Ascending aorta (tissue), 2 donors: Measurements from ENCODE around the gene ECE2. TPM values are rescaled to one million over a fixed set of nuclear protein-coding genes. Genes with fewer than 3 reads are reported as not detected.
"Not testable (repeated sequence)": the region's sequence is repeated elsewhere in the genome, so short reads cannot be mapped to it uniquely, and the experiment has no call there.

Source experiments
- DNase-seq, 2 donors: peaks; one replicate each; pipeline ENCODE4 v3.0.0-alpha.2; 2019; ENCODE audit warnings: low spot score in 2 of 2
- H3K27ac ChIP-seq, 2 donors: fragments of 200-600 bp; sonication (generic); one replicate each; pipeline ENCODE4 v1.5.1; 2016 to 2017; ENCODE audit warnings: mild to moderate bottlenecking in 1 of 2
- H3K27me3 ChIP-seq: fragments of 200-600 bp; sonication (generic); one replicate; pipeline ENCODE4 v1.5.1; 2017
- H3K36me3 ChIP-seq, 2 donors: fragments of 200-600 bp; sonication (generic); one replicate each; pipeline ENCODE4 v1.5.1; 2016
- H3K4me1 ChIP-seq, 2 donors: fragments of 200-600 bp; sonication (generic); one replicate each; pipeline ENCODE4 v1.5.1; 2016 to 2017; ENCODE audit warnings: mild to moderate bottlenecking in 1 of 2
- H3K4me3 ChIP-seq, 2 donors: fragments of 200-600 bp; sonication (generic); one replicate each; pipeline ENCODE4 v1.5.1; 2016 to 2017; ENCODE audit warnings: mild to moderate bottlenecking in 1 of 2
- H3K9me3 ChIP-seq, 2 donors: fragments of 200-600 bp; sonication (generic); one replicate each; pipeline ENCODE4 v1.5.1; 2016
- CTCF ChIP-seq, 3 experiments: fragments of 200-600 bp in 2 of 3; fragments of 450-650 bp in 1 of 3; sonication (generic) in 2 of 3; IDR thresholded peaks; one replicate each; pipeline ENCODE4 v1.5.1; 2016 to 2019; ENCODE audit warnings: antibody characterized with exemption in 3 of 3, mild to moderate bottlenecking in 1 of 3, moderate library complexity in 1 of 3
- intact Hi-C: fragments of 100-400 bp; cut with DNase I; formaldehyde crosslinking; loops from one replicate; pipeline ENCODE4 v1.15.1; 2023
- total RNA-seq: library from RNA; depleted of rRNA; stranded (reverse); fragments of >200 nt; gene quantifications from one replicate; pipeline ENCODE4 v1.1.0, GENCODE V29; 2016

ECE2 gene
- total RNA-seq, 1 donor from 2014 or later: not detected

DNA sequence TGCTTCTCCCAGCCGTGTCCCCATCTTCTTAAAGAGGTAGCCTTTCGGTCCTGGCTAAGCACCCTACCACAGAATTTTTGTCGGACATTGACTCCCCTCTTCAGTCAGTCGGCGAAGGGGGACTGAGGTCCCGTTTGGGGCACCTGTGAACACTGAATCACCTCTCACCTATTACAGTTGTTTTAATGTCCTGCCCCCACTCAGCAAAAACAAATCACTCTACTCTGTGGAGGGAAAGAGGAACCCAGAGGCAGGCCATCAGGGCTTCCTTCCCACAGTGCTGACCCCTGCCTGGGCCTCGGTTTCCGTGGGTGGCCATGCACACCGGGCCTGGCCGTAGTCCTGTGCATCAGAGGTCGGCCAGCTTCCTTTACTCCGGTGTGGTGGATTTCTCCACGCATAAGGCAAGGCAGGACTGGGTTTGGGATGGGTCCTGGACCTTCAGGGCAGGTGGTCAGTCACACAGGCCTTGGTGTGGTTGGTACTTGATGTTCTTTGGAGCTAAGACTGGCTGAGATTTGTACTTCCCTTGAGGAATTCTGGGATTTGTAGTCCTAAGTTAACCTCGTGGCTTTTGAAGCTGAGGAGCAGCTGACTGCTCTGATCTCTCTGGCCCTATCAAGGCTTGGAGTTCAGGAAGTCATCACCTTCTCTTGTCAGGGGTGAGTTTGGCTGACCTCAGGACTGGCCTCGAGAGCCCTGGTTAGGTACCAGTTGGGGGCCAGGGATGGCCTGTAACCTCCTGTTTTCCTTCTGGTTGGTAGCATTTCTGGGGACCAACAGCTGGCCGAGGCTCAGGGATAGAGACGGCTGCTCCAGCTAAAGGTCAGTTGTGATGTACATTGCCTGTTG lies 61.0 kb downstream of the ECE2 start:
- H3K27me3 ChIP-seq: no peaks in the 10 kb centered on the region
- peak overlapping the region; percentile 88 to 96 for H3K4me3 ChIP-seq
- intact Hi-C loops: loop anchor here (1.0 to 10.0 kb wide), 4 partner anchors 22 to 702 kb away; partner anchors contain the start of genes ABCF3, EIF4G1 and KLHL24
- no peaks in the 10 kb centered on the region for H3K9me3 ChIP-seq
- peak in 1 of 2 donors; percentile 77 for DNase-seq
- peaks cover 7 to 16% of the 10 kb centered on the region in 2 donors for H3K4me1 ChIP-seq
- TF ChIP-seq CTCF (IDR thresholded peaks at IDR 0.05): no peak
- peaks cover 31 to 41% of the 10 kb centered on the region in 2 donors for H3K36me3 ChIP-seq
- peak overlapping the region; percentile 97 to 99 for H3K27ac ChIP-seq

GRCh38 chr3:184337399-184337714 lies 61.5 kb downstream of the ECE2 start, which contains the start of gene FAM131A:
FAM131A (plus strand) TSS chr3:184337600; CDS start chr3:184337631, 31 bp downstream.
- peak within 1 kb of the TSS; percentile 97 to 99 for H3K27ac ChIP-seq
- intact Hi-C loops: loop anchor here (1.0 to 10.0 kb wide), 4 partner anchors 23 to 703 kb away; partner anchors contain the start of genes ABCF3, EIF4G1 and KLHL24
- H3K4me3 ChIP-seq: peak within 1 kb of the TSS; percentile 88 to 96
- TF ChIP-seq CTCF (IDR thresholded peaks at IDR 0.05): no peak
- no peaks in the 10 kb centered on the region for H3K27me3 ChIP-seq
- DNase-seq: peak; percentile 69 to 95
- peaks cover 31 to 41% of the 10 kb centered on the region in 2 donors for H3K36me3 ChIP-seq
- no peaks in the 10 kb centered on the region for H3K9me3 ChIP-seq
- H3K4me1 ChIP-seq: peaks cover 7 to 16% of the 10 kb centered on the region in 2 donors

- H3K27me3 ChIP-seq: no peaks in the 10 kb centered on the region
- intact Hi-C loops: loop anchor here (1.0 to 10.0 kb wide), 7 partner anchors 24 to 703 kb away; partner anchors contain the start of genes ABCF3, AP2M1, EIF4G1 and EPHB3
- peaks cover 31 to 41% of the 10 kb centered on the region in 2 donors for H3K36me3 ChIP-seq
- H3K27ac ChIP-seq: peak overlapping the region; percentile 97 to 99
- H3K4me1 ChIP-seq: peaks cover 7 to 16% of the 10 kb centered on the region in 2 donors
- H3K4me3 ChIP-seq: peak overlapping the region; percentile 88 to 96
- no peak for TF ChIP-seq CTCF (IDR thresholded peaks at IDR 0.05)
- no peaks in the 10 kb centered on the region for H3K9me3 ChIP-seq
- DNase-seq: no peak
These were observed 62.2 kb downstream of the ECE2 start for GRCh38 chr3:184337981-184338380.

- H3K9me3 ChIP-seq: no peaks in the 10 kb centered on the region
- peak overlapping the region; percentile 88 to 96 for H3K4me3 ChIP-seq
- H3K27me3 ChIP-seq: no peaks in the 10 kb centered on the region
- peak in 1 of 3 experiments; percentile 18 for TF ChIP-seq CTCF (IDR thresholded peaks at IDR 0.05)
- peaks cover 7 to 16% of the 10 kb centered on the region in 2 donors for H3K4me1 ChIP-seq
- H3K36me3 ChIP-seq: peaks cover 33 to 41% of the 10 kb centered on the region in 2 donors
- peak; percentile 80 to 95 for DNase-seq
- intact Hi-C loops: loop anchor here (1.0 to 10.0 kb wide), 5 partner anchors 39 to 704 kb away; partner anchors contain the start of genes ABCF3, AP2M1, EPHB3 and KLHL24
- peak overlapping the region; percentile 97 to 99 for H3K27ac ChIP-seq
These were observed 62.7 kb downstream of the ECE2 start for GRCh38 chr3:184338511-184338945.

GRCh38 chr3:184339001-184339400 lies 63.2 kb downstream of the ECE2 start:
- H3K4me3 ChIP-seq: peak overlapping the region; percentile 88 to 96
- intact Hi-C loops: loop anchor here (5.0 to 10.0 kb wide), 2 partner anchors 152 to 704 kb away; partner anchors contain the start of genes ABCF3 and KLHL24
- no peak for TF ChIP-seq CTCF (IDR thresholded peaks at IDR 0.05)
- peaks cover 7 to 16% of the 10 kb centered on the region in 2 donors for H3K4me1 ChIP-seq
- no peaks in the 10 kb centered on the region for H3K9me3 ChIP-seq
- DNase-seq: no peak
- H3K36me3 ChIP-seq: peaks cover 33 to 40% of the 10 kb centered on the region in 2 donors
- H3K27me3 ChIP-seq: no peaks in the 10 kb centered on the region
- peak overlapping the region; percentile 97 to 99 for H3K27ac ChIP-seq

- intact Hi-C loops: loop anchor here (5.0 to 10.0 kb wide), 2 partner anchors 152 to 705 kb away; partner anchors contain the start of genes ABCF3 and KLHL24
- not testable (repeated sequence) for H3K27me3 ChIP-seq, DNase-seq, H3K9me3 ChIP-seq
- Histone ChIP-seq H3K4me1 (peaks cover 7 to 16% of the 10 kb centered on the region in 2 donors), H3K36me3 (peaks cover 34 to 40% of the 10 kb centered on the region in 2 donors), H3K27ac (peak overlapping the region in 1 of 2 donors; percentile 97), H3K4me3 (peak overlapping the region in 1 of 2 donors; percentile 88)
These were observed 63.8 kb downstream of the ECE2 start for GRCh38 chr3:184339451-184340135.
